Measurements from ENCODE around the gene SHC2.

SHC2 gene

GRCh38 chr19:460877-461720 is at the start of gene SHC2:
Gene SHC2, minus strand, starts transcription at chr19:461033. Its CDS starts 37 bp downstream, at chr19:460996.
- in situ Hi-C loops (cut with MboI; ENCODE audit: low sequenced_read_pairs), result no loop called here

GRCh38 chr19:508204-509150 is 47.6 kb upstream of the SHC2 start:
- in situ Hi-C loops (cut with MboI; ENCODE audit: low sequenced_read_pairs), result no loop called here

- in situ Hi-C loops (cut with MboI; ENCODE audit: low sequenced_read_pairs), result no loop called here
Observed at GRCh38 chr19:507286-508203, 46.7 kb upstream of the SHC2 start, which contains the start of gene TPGS1. Gene TPGS1, plus strand, starts transcription at chr19:507497. Its CDS starts 10 bp downstream, at chr19:507507.

- in situ Hi-C loops (cut with MboI; ENCODE audit: low sequenced_read_pairs), result no loop called here
Observed at GRCh38 chr19:506404-507285, 45.8 kb upstream of the SHC2 start.

GRCh38 chr19:504616-505015 is 43.8 kb upstream of the SHC2 start:
- in situ Hi-C loops (cut with MboI; ENCODE audit: low sequenced_read_pairs), result no loop called here

GRCh38 chr19:501646-502045 is 40.8 kb upstream of the SHC2 start:
- in situ Hi-C loops (cut with MboI; ENCODE audit: low sequenced_read_pairs), result no loop called here

- in situ Hi-C loops (cut with MboI; ENCODE audit: low sequenced_read_pairs), result no loop called here
Observed at GRCh38 chr19:498977-499623, 38.3 kb upstream of the SHC2 start.

- in situ Hi-C loops (cut with MboI; ENCODE audit: low sequenced_read_pairs), result no loop called here
Observed at GRCh38 chr19:498511-498891, 37.7 kb upstream of the SHC2 start.

- in situ Hi-C loops (cut with MboI; ENCODE audit: low sequenced_read_pairs), result no loop called here
Observed at GRCh38 chr19:497869-498510, 37.2 kb upstream of the SHC2 start.

GRCh38 chr19:497491-497868 is 36.6 kb upstream of the SHC2 start:
- in situ Hi-C loops (cut with MboI; ENCODE audit: low sequenced_read_pairs), result no loop called here

- in situ Hi-C loops (cut with MboI; ENCODE audit: low sequenced_read_pairs), result no loop called here
Observed at GRCh38 chr19:496986-497385, 36.2 kb upstream of the SHC2 start.

- in situ Hi-C loops (cut with MboI; ENCODE audit: low sequenced_read_pairs), result no loop called here
Observed at GRCh38 chr19:496112-496665, 35.4 kb upstream of the SHC2 start, which contains the start of gene MADCAM1. Gene MADCAM1, plus strand, starts transcription at chr19:496486. Its CDS starts 14 bp downstream, at chr19:496500.

- in situ Hi-C loops (cut with MboI; ENCODE audit: low sequenced_read_pairs), result no loop called here
Observed at GRCh38 chr19:495402-496111, 34.7 kb upstream of the SHC2 start.

- in situ Hi-C loops (cut with MboI; ENCODE audit: low sequenced_read_pairs), result no loop called here
Observed at GRCh38 chr19:495081-495401, 34.2 kb upstream of the SHC2 start.

GRCh38 chr19:494171-495080 is 33.6 kb upstream of the SHC2 start:
- in situ Hi-C loops (cut with MboI; ENCODE audit: low sequenced_read_pairs), result no loop called here

- in situ Hi-C loops (cut with MboI; ENCODE audit: low sequenced_read_pairs), result no loop called here
Observed at GRCh38 chr19:493391-494170, 32.7 kb upstream of the SHC2 start.

All from hTERT RPE-1 (cell line).